DND-41 (cell line): Measurements from ENCODE around the gene REELD1.

Experiments
- ATAC-seq: fragments of 200-7000 bp; cut with Tn5 transposase; 3 replicates; pipeline ENCODE4 v1.9.1; 2021; ENCODE audit warnings: low read depth; ENCODE audit not compliant: insufficient read depth
- DNase-seq: peaks from one replicate; pipeline ENCODE4 v3.0.0-alpha.2; 2020
- H2AFZ ChIP-seq: 2 replicates; pipeline ENCODE4 v1.6.0; 2012; ENCODE audit warnings: low read depth, low read length
- H3K27ac ChIP-seq: 2 replicates; pipeline ENCODE4 v1.5.1; 2012; ENCODE audit warnings: low read length, inconsistent platforms
- H3K27me3 ChIP-seq: fragments of 200-600 bp; sonication (generic); 2 replicates; pipeline ENCODE4 v1.6.0; 2012; ENCODE audit warnings: low read length, mild to moderate bottlenecking, inconsistent platforms; ENCODE audit not compliant: insufficient read depth, poor library complexity
- H3K36me3 ChIP-seq: 2 replicates; pipeline ENCODE4 v1.5.1; 2012; ENCODE audit warnings: low read length, inconsistent platforms; ENCODE audit not compliant: insufficient read depth
- H3K4me1 ChIP-seq: 2 replicates; pipeline ENCODE4 v1.5.1; 2012; ENCODE audit warnings: mild to moderate bottlenecking, low read length; ENCODE audit not compliant: insufficient read depth
- H3K4me2 ChIP-seq: 2 replicates; pipeline ENCODE4 v1.6.0; 2012; ENCODE audit warnings: mild to moderate bottlenecking, moderate library complexity, low read length, inconsistent platforms; ENCODE audit not compliant: insufficient read depth
- H3K4me3 ChIP-seq, 2 experiments: fragments of 200-600 bp in 1 of 2; shearing (Covaris generic) in 1 of 2; 2 replicates each; pipeline ENCODE4 v1.5.1; 2012 to 2016; ENCODE audit warnings: inconsistent platforms in 2 of 2, low read length in 2 of 2, mild to moderate bottlenecking in 2 of 2, low read depth in 1 of 2, moderate library complexity in 1 of 2
- H3K79me2 ChIP-seq: 2 replicates; pipeline ENCODE4 v1.6.0; 2012; ENCODE audit warnings: low read length, inconsistent platforms; ENCODE audit not compliant: insufficient read depth
- H3K9ac ChIP-seq: 2 replicates; pipeline ENCODE4 v1.6.0; 2012; ENCODE audit warnings: low read depth, mild to moderate bottlenecking, inconsistent platforms, low read length, moderate library complexity
- H3K9me3 ChIP-seq: 2 replicates; pipeline ENCODE4 v1.5.1; 2012; ENCODE audit warnings: low read length, moderate library complexity, mild to moderate bottlenecking, inconsistent platforms; ENCODE audit not compliant: insufficient read depth, severe bottlenecking
- H4K20me1 ChIP-seq: 2 replicates; pipeline ENCODE4 v1.6.0; 2012; ENCODE audit warnings: low read length; ENCODE audit not compliant: insufficient read depth
- CTCF ChIP-seq: IDR thresholded peaks from 2 replicates; pipeline ENCODE4 v1.5.1; 2012; ENCODE audit warnings: borderline replicate concordance, low read length, moderate library complexity, mild to moderate bottlenecking; ENCODE audit not compliant: poor library complexity, severe bottlenecking; ENCODE audit errors: extremely low read depth
- EZH2 ChIP-seq: IDR thresholded peaks from 3 replicates; pipeline ENCODE4 v1.6.1; 2012; ENCODE audit warnings: borderline replicate concordance, low read depth, mild to moderate bottlenecking, moderate library complexity, low read length, inconsistent platforms; ENCODE audit not compliant: severe bottlenecking

REELD1 gene

DNA sequence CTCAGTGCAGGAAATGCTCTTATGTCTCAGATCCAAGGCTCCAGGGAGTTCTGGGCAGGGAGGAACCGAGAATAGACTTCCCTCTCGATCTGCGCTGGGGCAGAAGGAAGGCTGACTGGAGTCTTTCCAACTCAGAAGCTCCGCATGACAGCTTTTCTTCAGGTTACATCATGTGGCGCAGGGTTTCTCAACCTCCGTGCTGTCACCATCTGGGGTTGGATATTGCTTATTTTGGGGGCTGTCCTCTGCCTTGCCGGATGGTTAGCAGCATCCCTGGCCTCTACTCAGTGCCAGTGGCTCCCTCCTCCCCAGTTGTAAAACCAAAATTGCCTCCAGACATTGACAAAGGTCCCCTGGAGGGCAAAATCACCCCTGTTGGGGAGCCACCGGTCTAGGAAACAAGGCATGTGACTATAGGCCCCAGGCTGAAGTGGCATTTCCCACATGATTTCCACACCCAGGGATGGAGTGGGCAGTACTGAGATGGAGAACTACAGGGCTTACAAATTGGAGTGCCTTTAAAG lies 21.4 kb downstream of the REELD1 start:
- TF ChIP-seq EZH2: no peak
- TF ChIP-seq CTCF: no peak
- Histone ChIP-seq H2AFZ (no peak overlapping the region), H3K79me2 (no peaks in the 10 kb centered on the region)

GRCh38 chr4:146236216-146236615 lies 21.9 kb downstream of the REELD1 start:
- Histone ChIP-seq H3K9me3 (no peaks in the 10 kb centered on the region), H2AFZ (no peak overlapping the region), H3K27ac (no peak overlapping the region), H3K79me2 (no peaks in the 10 kb centered on the region), H3K4me3 (no peak overlapping the region), H3K36me3 (no peaks in the 10 kb centered on the region), H3K27me3 (peaks cover 5% of the 10 kb centered on the region), H3K9ac (no peak overlapping the region), H3K4me1 (no peaks in the 10 kb centered on the region), H4K20me1 (no peaks in the 10 kb centered on the region), H3K4me2 (no peak overlapping the region)
- DNase-seq (no peak), ATAC-seq (no peak)
- TF ChIP-seq CTCF (no peak), EZH2 (no peak)

More for the DNA sequence above, 21.4 kb downstream of the REELD1 start:
- no peaks in the 10 kb centered on the region for H3K4me1 ChIP-seq
- no peak overlapping the region for H3K4me2 ChIP-seq
- no peak for DNase-seq
- H3K36me3 ChIP-seq: no peaks in the 10 kb centered on the region
- H3K27ac ChIP-seq: no peak overlapping the region
- H3K9ac ChIP-seq: no peak overlapping the region
- H3K27me3 ChIP-seq: peaks cover 5% of the 10 kb centered on the region
- H3K4me3 ChIP-seq: no peak overlapping the region
- ATAC-seq: no peak
- H3K9me3 ChIP-seq: no peaks in the 10 kb centered on the region
- H4K20me1 ChIP-seq: no peaks in the 10 kb centered on the region

DNA sequence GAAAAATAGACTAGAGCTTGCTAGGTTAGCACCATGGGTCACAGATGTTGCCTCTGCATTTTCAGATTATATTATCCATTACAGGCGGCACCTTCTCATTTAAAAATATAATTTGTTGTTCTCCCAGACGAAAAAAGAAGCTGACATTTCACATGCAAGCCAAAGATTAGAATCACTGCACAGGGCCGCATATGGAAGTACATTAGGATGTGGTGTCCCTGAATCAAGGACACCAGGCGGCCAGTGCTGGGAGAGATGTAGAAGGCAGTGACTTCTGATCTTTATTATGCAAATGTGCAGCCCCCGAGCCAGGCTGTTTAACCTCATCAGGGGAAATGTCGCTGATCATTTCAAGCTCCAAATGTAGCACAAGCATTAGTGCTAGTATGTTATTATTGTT lies 22.8 kb downstream of the REELD1 start:
- Histone ChIP-seq H4K20me1 (no peaks in the 10 kb centered on the region), H3K4me2 (no peak overlapping the region), H3K27me3 (peaks cover 5% of the 10 kb centered on the region), H3K36me3 (no peaks in the 10 kb centered on the region), H3K9me3 (no peaks in the 10 kb centered on the region), H3K79me2 (no peaks in the 10 kb centered on the region), H3K4me3 (no peak overlapping the region), H3K27ac (no peak overlapping the region), H3K9ac (no peak overlapping the region), H2AFZ (no peak overlapping the region), H3K4me1 (no peaks in the 10 kb centered on the region)
- ATAC-seq (no peak), DNase-seq (no peak)
- no peak for TF ChIP-seq CTCF
- TF ChIP-seq EZH2: no peak

- Histone ChIP-seq H3K9me3 (no peaks in the 10 kb centered on the region), H3K27me3 (peaks cover 5% of the 10 kb centered on the region), H3K4me1 (no peaks in the 10 kb centered on the region), H3K79me2 (no peaks in the 10 kb centered on the region), H2AFZ (no peak overlapping the region), H3K4me3 (no peak overlapping the region), H4K20me1 (no peaks in the 10 kb centered on the region), H3K4me2 (no peak overlapping the region), H3K9ac (no peak overlapping the region), H3K27ac (no peak overlapping the region), H3K36me3 (no peaks in the 10 kb centered on the region)
- TF ChIP-seq CTCF (no peak), EZH2 (no peak)
- ATAC-seq: no peak
- no peak for DNase-seq
Measured at GRCh38 chr4:146238107-146238506, 23.8 kb downstream of the REELD1 start.
